Cardiac fibroblast (primary cell): ENCODE measurements around the gene CYTH2.

Experiments
- DNase-seq, 2 donors: peaks; one replicate each; pipeline versions ENCODE4 v3.0.0 to v3.0.0-alpha.2; 2010; ENCODE audit warnings: low read depth in 2 of 2
- H3K4me3 ChIP-seq, 2 donors: replicated peaks in 1 of 2; 1 replicate in 1 of 2; 2 replicates in 1 of 2; pipeline ENCODE4 v1.5.1; 2011; ENCODE audit warnings: low read depth in 2 of 2, low read length in 2 of 2, mild to moderate bottlenecking in 2 of 2, moderate library complexity in 1 of 2
- CTCF ChIP-seq: IDR thresholded peaks from one replicate; pipeline ENCODE4 v1.5.1; 2011; ENCODE audit warnings: low read depth, mild to moderate bottlenecking, low read length, inconsistent platforms

Gene CYTH2

DNA sequence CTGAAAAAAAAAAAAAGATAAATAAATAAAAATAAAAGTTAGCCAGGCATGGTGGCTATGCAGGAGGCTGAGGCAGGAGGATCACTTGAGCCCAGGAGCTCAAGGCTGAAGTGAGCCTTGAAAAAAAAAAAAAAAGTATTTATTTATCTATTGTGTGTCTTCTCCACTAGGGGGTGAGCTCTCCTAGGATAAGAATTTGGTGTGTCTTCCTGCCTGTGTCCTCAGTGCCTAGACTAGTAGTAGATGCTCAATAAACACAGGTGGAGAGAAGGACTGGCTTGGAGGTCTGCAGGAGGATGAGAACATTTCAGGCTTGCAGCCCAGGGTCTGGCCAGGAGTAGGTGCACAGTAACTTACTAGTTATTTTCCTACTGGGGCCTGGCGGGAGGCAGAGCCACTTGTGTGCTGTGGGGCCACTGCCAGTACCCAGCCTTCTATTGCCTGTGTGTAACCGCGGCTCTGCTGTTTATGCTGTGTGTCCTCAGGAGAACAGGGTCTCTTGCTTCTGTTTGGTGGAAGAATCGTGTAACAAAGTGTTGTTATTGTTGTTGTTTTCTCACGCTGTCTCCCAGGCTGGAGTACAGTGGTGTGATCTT lies 37.1 kb downstream of the CYTH2 start:
- peak; percentile 38 for TF ChIP-seq CTCF
- no peak overlapping the region for H3K4me3 ChIP-seq
- DNase-seq, result peak; percentile 66 to 71

DNA sequence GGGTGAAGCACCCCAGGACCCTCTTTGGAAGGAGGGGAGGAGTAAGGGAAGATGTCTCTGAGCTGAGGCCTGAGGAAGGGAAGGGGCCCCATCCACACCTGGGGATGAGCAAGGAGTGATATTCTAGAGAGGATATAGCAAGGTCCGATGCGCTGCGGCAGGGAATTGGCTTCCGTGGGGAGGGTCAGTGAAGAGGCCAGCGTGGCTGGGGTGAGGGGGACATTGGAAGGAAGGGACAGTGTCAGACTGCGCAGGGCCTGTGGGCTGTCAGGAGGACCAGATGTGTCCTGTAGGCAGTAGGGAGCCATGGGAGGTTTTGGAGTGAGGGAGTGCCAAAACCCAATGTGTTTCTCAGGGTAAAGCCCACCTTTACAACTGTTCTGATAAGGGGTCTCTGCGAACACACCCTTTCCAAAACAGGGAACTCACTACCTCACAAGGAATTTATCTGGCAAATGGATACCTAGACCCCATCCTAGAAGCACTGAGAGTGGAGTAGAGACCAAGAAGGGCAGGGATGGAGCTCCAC lies 38.8 kb downstream of the CYTH2 start:
- no peak overlapping the region for H3K4me3 ChIP-seq
- DNase-seq, result no peak
- TF ChIP-seq CTCF, result no peak

- no peak for TF ChIP-seq CTCF
- H3K4me3 ChIP-seq, result no peak overlapping the region
- no peak for DNase-seq
Observed at GRCh38 chr19:48508729-48509411, 39.7 kb downstream of the CYTH2 start.

- peak in 1 of 2 donors; percentile 15 for DNase-seq
- TF ChIP-seq CTCF, result no peak
- H3K4me3 ChIP-seq, result no peak overlapping the region
Observed at GRCh38 chr19:48509467-48510194, 40.5 kb downstream of the CYTH2 start.

- DNase-seq, result peak; percentile 50 to 57
Observed at GRCh38 chr19:48510421-48511268, 41.5 kb downstream of the CYTH2 start.

More at GRCh38 chr19:48510421-48511268, 41.5 kb downstream of the CYTH2 start:
- no peak overlapping the region for H3K4me3 ChIP-seq
- TF ChIP-seq CTCF, result no peak
